Kidney tubule cell (primary cell): ENCODE results near the gene ADNP.
A peak's percentile ranks its signal among the peaks of the same experiment; 100 is the strongest.

Source experiments
- DNase-seq: peaks from one replicate; pipeline ENCODE4 v3.0.0-alpha.2; 2018; ENCODE audit warnings: low spot score

Gene ADNP

GRCh38 chr20:50848846-50849673 is 82.2 kb downstream of the ADNP start:
- DNase-seq = no peak

GRCh38 chr20:50848341-50848808 is 82.9 kb downstream of the ADNP start:
- peak; percentile 12 for DNase-seq

GRCh38 chr20:50845566-50846215 is 85.5 kb downstream of the ADNP start:
- DNase-seq = no peak

GRCh38 chr20:50844430-50845100 is 86.7 kb downstream of the ADNP start:
- peak; percentile 90 for DNase-seq

GRCh38 chr20:50843331-50844276 is 87.6 kb downstream of the ADNP start:
- DNase-seq = peak; percentile 36

GRCh38 chr20:50842821-50843220 is 88.4 kb downstream of the ADNP start:
- no peak for DNase-seq
